ENCODE results near the gene TBX5. TPM values are rescaled to one million over a fixed set of nuclear protein-coding genes. Genes with fewer than 3 reads are reported as not detected.

TBX5 gene
- polyA plus RNA-seq, 1 of the 3 experiments (the other 2 are of a cell fraction), result not detected

DNA sequence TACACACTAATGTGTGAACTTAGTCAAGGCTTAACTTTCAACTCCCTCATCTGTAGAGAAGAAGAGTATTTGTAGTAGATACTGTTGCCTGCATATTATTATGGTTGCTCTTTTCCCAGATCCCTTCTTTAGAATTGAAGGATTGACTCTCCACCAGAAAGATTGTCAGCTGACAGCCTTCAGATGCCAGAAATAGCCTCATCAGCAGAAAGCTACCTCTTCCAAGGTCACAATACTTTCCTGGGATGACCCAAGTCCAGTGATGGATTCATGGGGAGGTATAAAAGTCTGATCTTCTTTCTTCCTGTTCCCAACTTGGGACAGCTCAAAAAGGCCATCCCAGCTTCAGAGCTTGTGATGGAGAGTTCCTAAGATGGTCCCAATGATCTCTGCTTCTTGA is 78.2 kb downstream of the TBX5 start:
- H2AFZ ChIP-seq (ENCODE audit: low read depth), result no peak overlapping the region
- H3K27ac ChIP-seq (ENCODE audit: low read depth in 2 of 2, low read length in 1 of 2), result no peak overlapping the region
- H3K4me3 ChIP-seq (ENCODE audit: low read depth in 2 of 2, low read length in 1 of 2), result no peak overlapping the region
- ChIA-PET CTCF (no interaction called here), POLR2A (no interaction called here)
- H3K4me2 ChIP-seq, result no peak overlapping the region
- no peak overlapping the region for H3K9ac ChIP-seq
- DNase-seq, result no peak
- H3K9me2 ChIP-seq, result no peaks in the 10 kb centered on the region
- H3K36me3 ChIP-seq (replicated peaks in 1 of 2; ENCODE audit: control insufficient read depth in 1 of 2, insufficient read depth in 2 of 2, low read length in 1 of 2), result no peaks in the 10 kb centered on the region
- H3K4me1 ChIP-seq (ENCODE audit: control insufficient read depth in 1 of 2, insufficient read depth in 2 of 2, low read depth in 1 of 2, low read length in 1 of 2), result no peaks in the 10 kb centered on the region
- H3K9me3 ChIP-seq, result no peaks in the 10 kb centered on the region
- H4K20me1 ChIP-seq (ENCODE audit: insufficient read depth), result no peaks in the 10 kb centered on the region
- no peak for TF ChIP-seq FOXM1 (IDR thresholded peaks at IDR 0.05; ENCODE audit: low read depth)
- no peak for TF ChIP-seq RCOR1 (IDR thresholded peaks at IDR 0.05; ENCODE audit: low read length)
- TF ChIP-seq FOSL2 (IDR thresholded peaks at IDR 0.05; ENCODE audit: borderline replicate concordance, low read depth), result no peak
- no peaks in the 10 kb centered on the region; the same call in 1 of the 2 replicates for H3K27me3 ChIP-seq (ENCODE audit: insufficient read depth)
- no peaks in the 10 kb centered on the region for H3F3A ChIP-seq (replicated peaks; ENCODE audit: insufficient read depth)
- no peaks in the 10 kb centered on the region for H3K79me2 ChIP-seq (ENCODE audit: insufficient read depth)

DNA sequence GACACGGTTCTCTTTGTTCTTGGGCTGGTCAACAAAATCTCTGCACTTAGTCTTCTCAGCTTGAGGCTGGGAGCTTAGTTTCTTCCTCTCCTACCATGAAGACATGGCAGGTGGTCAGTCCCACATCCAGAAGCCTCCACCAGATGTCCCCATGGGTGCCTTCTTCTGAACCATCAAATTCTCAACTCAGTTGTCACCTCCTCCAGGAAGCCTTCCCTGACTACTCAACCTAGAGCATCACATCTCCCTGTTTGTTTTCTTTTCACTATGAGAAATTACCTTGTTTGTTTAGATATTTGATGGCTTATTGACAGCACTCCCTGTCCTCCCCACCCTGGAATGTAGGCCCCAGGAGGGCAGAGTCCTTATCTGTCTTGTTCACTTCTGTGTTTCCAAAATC is 84.4 kb downstream of the TBX5 start:
- CTCF ChIA-PET, result no interaction called here
- TF ChIP-seq TCF12 (IDR thresholded peaks at IDR 0.05), result no peak
- TF ChIP-seq YY1 (IDR thresholded peaks at IDR 0.05; ENCODE audit: low read depth), result no peak
- no peak for TF ChIP-seq ELF1 (IDR thresholded peaks at IDR 0.05)
- TF ChIP-seq, protein P1, sequence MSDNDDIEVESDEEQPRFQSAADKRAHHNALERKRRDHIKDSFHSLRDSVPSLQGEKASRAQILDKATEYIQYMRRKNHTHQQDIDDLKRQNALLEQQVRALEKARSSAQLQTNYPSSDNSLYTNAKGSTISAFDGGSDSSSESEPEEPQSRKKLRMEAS (IDR thresholded peaks at IDR 0.05; ENCODE audit: low read depth), result no peak
- TF ChIP-seq, protein P2, sequence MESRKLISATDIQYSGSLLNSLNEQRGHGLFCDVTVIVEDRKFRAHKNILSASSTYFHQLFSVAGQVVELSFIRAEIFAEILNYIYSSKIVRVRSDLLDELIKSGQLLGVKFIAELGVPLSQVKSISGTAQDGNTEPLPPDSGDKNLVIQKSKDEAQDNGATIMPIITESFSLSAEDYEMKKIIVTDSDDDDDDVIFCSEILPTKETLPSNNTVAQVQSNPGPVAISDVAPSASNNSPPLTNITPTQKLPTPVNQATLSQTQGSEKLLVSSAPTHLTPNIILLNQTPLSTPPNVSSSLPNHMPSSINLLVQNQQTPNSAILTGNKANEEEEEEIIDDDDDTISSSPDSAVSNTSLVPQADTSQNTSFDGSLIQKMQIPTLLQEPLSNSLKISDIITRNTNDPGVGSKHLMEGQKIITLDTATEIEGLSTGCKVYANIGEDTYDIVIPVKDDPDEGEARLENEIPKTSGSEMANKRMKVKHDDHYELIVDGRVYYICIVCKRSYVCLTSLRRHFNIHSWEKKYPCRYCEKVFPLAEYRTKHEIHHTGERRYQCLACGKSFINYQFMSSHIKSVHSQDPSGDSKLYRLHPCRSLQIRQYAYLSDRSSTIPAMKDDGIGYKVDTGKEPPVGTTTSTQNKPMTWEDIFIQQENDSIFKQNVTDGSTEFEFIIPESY (IDR thresholded peaks at IDR 0.05; ENCODE audit: borderline replicate concordance, low read depth), result no peak
- no peak for TF ChIP-seq CHD2 (IDR thresholded peaks at IDR 0.05; ENCODE audit: low read length, partially characterized antibody)
- TF ChIP-seq FOXM1 (IDR thresholded peaks at IDR 0.05; ENCODE audit: low read depth), result no peak
- TF ChIP-seq, protein P3, sequence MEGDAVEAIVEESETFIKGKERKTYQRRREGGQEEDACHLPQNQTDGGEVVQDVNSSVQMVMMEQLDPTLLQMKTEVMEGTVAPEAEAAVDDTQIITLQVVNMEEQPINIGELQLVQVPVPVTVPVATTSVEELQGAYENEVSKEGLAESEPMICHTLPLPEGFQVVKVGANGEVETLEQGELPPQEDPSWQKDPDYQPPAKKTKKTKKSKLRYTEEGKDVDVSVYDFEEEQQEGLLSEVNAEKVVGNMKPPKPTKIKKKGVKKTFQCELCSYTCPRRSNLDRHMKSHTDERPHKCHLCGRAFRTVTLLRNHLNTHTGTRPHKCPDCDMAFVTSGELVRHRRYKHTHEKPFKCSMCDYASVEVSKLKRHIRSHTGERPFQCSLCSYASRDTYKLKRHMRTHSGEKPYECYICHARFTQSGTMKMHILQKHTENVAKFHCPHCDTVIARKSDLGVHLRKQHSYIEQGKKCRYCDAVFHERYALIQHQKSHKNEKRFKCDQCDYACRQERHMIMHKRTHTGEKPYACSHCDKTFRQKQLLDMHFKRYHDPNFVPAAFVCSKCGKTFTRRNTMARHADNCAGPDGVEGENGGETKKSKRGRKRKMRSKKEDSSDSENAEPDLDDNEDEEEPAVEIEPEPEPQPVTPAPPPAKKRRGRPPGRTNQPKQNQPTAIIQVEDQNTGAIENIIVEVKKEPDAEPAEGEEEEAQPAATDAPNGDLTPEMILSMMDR (IDR thresholded peaks at IDR 0.05), result no peak
- no peak for TF ChIP-seq EZH2phosphoT487 (IDR thresholded peaks at IDR 0.05; ENCODE audit: borderline replicate concordance, low read depth)
- TF ChIP-seq SMC3 (IDR thresholded peaks at IDR 0.05; ENCODE audit: low read depth, low read length), result no peak
- no peak for TF ChIP-seq FOXJ3 (CRISPR knock-in tag; IDR thresholded peaks at IDR 0.05)
- TF ChIP-seq MXI1 (IDR thresholded peaks at IDR 0.05; ENCODE audit: low read depth, low read length), result no peak
- no peak for TF ChIP-seq SIN3A (IDR thresholded peaks at IDR 0.05; ENCODE audit: borderline replicate concordance, low read depth, low read length)
- TF ChIP-seq EP300 (IDR thresholded peaks at IDR 0.05; ENCODE audit: borderline replicate concordance in 1 of 2, low read depth in 1 of 2, low read length in 1 of 2), result no peak
- no peak for TF ChIP-seq JUND (IDR thresholded peaks at IDR 0.05)
- no peak for TF ChIP-seq RAD21 (IDR thresholded peaks at IDR 0.05; ENCODE audit: low read length)
- TF ChIP-seq POLR2AphosphoS5 (IDR thresholded peaks at IDR 0.05; ENCODE audit: low read depth, low read length), result no peak
- TF ChIP-seq RCOR1 (IDR thresholded peaks at IDR 0.05; ENCODE audit: low read length), result no peak

More for the DNA sequence above, 84.4 kb downstream of the TBX5 start:
- no peak overlapping the region for H3K4me2 ChIP-seq
- WGBS (ENCODE audit: low lambda C conversion rate), result 33% methylated on average over 1 of the region's 1 CpG
- DNase-seq, result no peak
- no peaks in the 10 kb centered on the region for H3K36me3 ChIP-seq (replicated peaks in 1 of 2; ENCODE audit: control insufficient read depth in 1 of 2, insufficient read depth in 2 of 2, low read length in 1 of 2)
- H3K4me1 ChIP-seq (ENCODE audit: control insufficient read depth in 1 of 2, insufficient read depth in 2 of 2, low read depth in 1 of 2, low read length in 1 of 2), result no peaks in the 10 kb centered on the region
- H3K9me2 ChIP-seq, result no peaks in the 10 kb centered on the region
- H4K20me1 ChIP-seq (ENCODE audit: insufficient read depth), result no peaks in the 10 kb centered on the region
- no peaks in the 10 kb centered on the region; the same call in 1 of the 2 replicates for H3K27me3 ChIP-seq (ENCODE audit: insufficient read depth)
- H3K9ac ChIP-seq, result no peak overlapping the region
- H3K4me3 ChIP-seq (ENCODE audit: low read depth in 2 of 2, low read length in 1 of 2), result no peak overlapping the region
- POLR2A ChIA-PET, result no interaction called here
- H3K79me2 ChIP-seq (ENCODE audit: insufficient read depth), result no peaks in the 10 kb centered on the region
- no peaks in the 10 kb centered on the region for H3F3A ChIP-seq (replicated peaks; ENCODE audit: insufficient read depth)
- H3K27ac ChIP-seq (ENCODE audit: low read depth in 2 of 2, low read length in 1 of 2), result no peak overlapping the region
- no peaks in the 10 kb centered on the region for H3K9me3 ChIP-seq
- H2AFZ ChIP-seq (ENCODE audit: low read depth), result no peak overlapping the region

All from SK-N-SH (cell line).